Measurements from ENCODE around the gene MPRIP.

MPRIP gene

GRCh38 chr17:17231621-17232302 is 189.5 kb downstream of the MPRIP start:
- DNase-seq (ENCODE audit: low read depth in 2 of 2) = no peak

DNA sequence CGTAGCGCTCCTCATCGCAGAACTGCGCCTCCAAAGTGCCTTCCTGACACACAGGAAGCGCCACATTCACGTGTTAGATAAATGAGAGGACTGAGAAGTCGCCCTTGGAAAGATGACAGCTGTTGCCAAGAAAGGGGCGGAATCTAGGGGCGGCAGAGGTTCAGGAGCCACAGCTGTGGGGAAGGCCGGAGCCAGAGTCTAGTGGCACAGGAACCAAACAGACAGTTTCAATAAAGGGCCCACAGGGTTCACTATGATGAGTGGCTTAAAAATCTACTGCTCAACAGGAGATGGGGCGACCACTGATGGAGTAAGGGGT is 190.0 kb downstream of the MPRIP start:
- DNase-seq (ENCODE audit: low read depth in 2 of 2) = no peak

DNA sequence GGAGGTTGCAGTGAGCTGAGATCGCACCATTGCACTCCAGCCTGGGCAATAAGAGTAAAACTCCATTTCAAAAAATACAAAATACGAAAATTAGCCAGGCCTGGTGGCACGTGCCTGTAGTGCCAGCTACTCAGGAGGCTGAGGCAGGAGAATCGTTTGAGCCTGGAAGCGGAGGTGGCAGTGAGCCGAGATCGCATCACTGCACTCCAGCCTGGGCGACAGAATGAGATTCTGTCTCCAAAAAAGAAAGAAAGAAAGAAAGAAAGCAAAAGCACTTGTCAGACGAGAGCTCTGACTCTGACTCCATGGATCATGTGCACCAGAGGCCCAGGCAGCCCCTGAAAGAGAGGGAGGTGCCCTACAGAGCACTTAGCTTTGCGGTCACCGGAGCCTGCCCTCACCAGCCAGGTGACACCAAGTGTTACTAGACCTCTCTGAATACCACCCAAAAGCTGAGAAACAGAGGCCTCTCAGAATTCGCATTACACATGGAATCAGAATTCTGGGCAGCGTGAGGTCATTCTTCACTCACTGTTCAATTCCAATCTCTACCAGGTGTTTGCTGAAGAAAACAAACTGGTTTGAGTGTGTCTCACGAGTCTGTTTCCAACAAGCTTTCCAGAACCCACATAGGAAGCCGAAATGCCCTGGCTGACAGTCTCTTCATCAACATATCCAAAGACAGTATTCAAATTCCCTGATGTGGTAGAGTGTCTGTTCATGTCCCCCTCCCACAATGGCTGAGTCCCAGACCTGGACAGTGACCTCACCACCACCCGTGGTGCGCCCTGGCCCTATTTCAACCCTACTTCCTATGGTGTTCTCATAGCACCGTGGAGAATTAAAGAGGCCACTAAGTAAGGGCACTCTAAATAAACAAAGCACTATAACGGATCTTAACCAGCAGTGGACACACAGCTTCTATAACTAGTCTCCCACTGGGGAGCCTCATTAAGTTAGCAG is 193.2 kb downstream of the MPRIP start:
- DNase-seq (ENCODE audit: low read depth in 2 of 2) = no peak

- DNase-seq (ENCODE audit: low read depth in 2 of 2) = no peak
Measured at GRCh38 chr17:17236295-17237025, 194.2 kb downstream of the MPRIP start.

- peak; percentile 73 to 74 for DNase-seq (ENCODE audit: low read depth in 2 of 2)
Measured at GRCh38 chr17:17237026-17237799, 195.0 kb downstream of the MPRIP start, which contains the start of gene FLCN. Gene FLCN, minus strand, starts transcription at chr17:17237168. Its CDS starts 9,031 bp downstream, at chr17:17228137.

- DNase-seq (ENCODE audit: low read depth in 2 of 2) = no peak
Measured at GRCh38 chr17:17239832-17240231, 197.6 kb downstream of the MPRIP start.

- no peak for DNase-seq (ENCODE audit: low read depth in 2 of 2)
Measured at GRCh38 chr17:17241656-17242055, 199.4 kb downstream of the MPRIP start.

- no peak for DNase-seq (ENCODE audit: low read depth in 2 of 2)
Measured at GRCh38 chr17:17242246-17242645, 200.0 kb downstream of the MPRIP start.

All from stimulated activated CD4-positive, alpha-beta T cell treated with anti-CD3 and anti-CD28 coated beads, Interleukin-1b, Interleukin-23, amount 100 ng/mL, for 1 hour (primary cell).